AG04450 (cell line): ENCODE measurements around the gene CHN1. TPM values are rescaled to one million over a fixed set of nuclear protein-coding genes. Genes with fewer than 3 reads are reported as not detected.

Experiments
- CTCF ChIA-PET: fragments of 300-600, 350-600 bp; formaldehyde crosslinking; extraction: SDS; loops from one replicate; lab custom pipeline; 2022; ENCODE audit warnings: antibody characterized with exemption, inconsistent platforms; lab: Charles Lee
- POLR2A ChIA-PET: fragments of 350-600 bp; formaldehyde crosslinking; extraction: SDS; loops from one replicate; lab custom pipeline; 2021; ENCODE audit warnings: antibody characterized with exemption, inconsistent platforms; lab: Yijun Ruan, JAX
- DNase-seq: peaks from one replicate; pipeline ENCODE4 v3.0.0-alpha.2; 2011; ENCODE audit warnings: low read depth, low spot score
- H3K27ac ChIP-seq: one replicate; pipeline ENCODE4 v1.5.1; 2012; ENCODE audit warnings: low read depth, low read length, control low read depth
- H3K27me3 ChIP-seq: one replicate; pipeline ENCODE4 v1.6.0; 2012; ENCODE audit warnings: low read length; ENCODE audit not compliant: control insufficient read depth, insufficient read depth
- H3K4me3 ChIP-seq: 2 replicates; pipeline ENCODE4 v1.5.1; 2011; ENCODE audit warnings: mild to moderate bottlenecking, low read depth, low read length, control low read depth
- H3K9me3 ChIP-seq: 2 replicates; pipeline ENCODE4 v1.5.1; 2012; ENCODE audit warnings: low read length; ENCODE audit not compliant: control insufficient read depth, insufficient read depth
- CTCF ChIP-seq: IDR thresholded peaks from 2 replicates; pipeline ENCODE4 v1.5.1; 2011; ENCODE audit warnings: low read depth, low read length, control low read depth, inconsistent platforms
- polyA plus RNA-seq: library from polyadenylated mRNA; depleted of rRNA; stranded (reverse); fragments of >200 nt; gene quantifications from 2 replicates; pipeline ENCODE4 v1.2.3, GENCODE V29; 2011

CHN1 gene
- polyA plus RNA-seq, 1 experiment = 258 TPM

DNA sequence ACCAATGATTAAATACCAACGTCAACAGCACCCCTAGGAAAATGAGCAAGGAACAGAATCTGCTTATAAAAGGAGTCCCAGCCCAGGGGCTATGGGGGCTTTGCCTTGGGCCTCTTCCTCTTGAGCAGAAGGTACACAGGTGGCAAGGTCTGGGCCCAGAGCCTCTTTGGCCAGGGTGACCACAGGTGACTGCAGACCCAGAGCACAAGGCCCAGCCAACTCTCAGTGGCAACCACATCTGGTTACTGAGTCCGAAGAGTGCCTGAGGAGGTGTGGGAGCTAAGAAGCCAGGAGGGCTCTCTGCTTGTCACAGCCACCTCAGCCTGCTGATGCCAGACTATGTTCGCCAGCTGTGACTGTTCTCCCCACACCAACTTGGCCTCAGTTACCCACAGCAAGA lies 34.3 kb upstream of the CHN1 start:
- Histone ChIP-seq H3K27me3 (no peaks in the 10 kb centered on the region), H3K9me3 (no peaks in the 10 kb centered on the region), H3K27ac (no peak overlapping the region), H3K4me3 (no peak overlapping the region)
- POLR2A ChIA-PET = interaction anchor here (0.7 kb wide), 1 partner anchor 327 kb away, joined by 4 read pairs; no protein-coding TSS in a partner anchor
- TF ChIP-seq CTCF = no peak
- no peak for DNase-seq
- CTCF ChIA-PET = interaction anchor here (0.9 to 1.0 kb wide), 2 partner anchors 9 to 340 kb away, joined by 3 to 4 read pairs; no protein-coding TSS in a partner anchor

DNA sequence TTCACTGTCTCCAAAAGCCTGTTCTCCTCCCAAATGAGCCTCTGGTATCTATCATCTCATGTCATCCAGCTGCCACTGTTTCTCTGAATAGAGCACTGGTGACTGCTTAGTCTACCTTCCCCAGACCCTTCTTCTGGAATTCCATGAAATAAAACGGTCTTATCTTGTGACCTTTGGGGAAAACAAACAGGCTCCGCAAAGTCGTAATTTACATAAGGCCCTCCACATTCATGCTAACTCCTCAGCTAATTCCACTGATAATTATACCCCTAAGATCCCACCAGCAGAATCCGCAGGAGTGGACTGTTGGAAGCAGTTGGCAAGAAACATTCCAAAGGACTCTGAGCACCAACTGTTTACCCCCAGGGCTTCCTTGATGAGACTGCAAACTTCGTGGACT lies 33.9 kb upstream of the CHN1 start:
- CTCF ChIA-PET = interaction anchor here (0.6 to 0.9 kb wide), 2 partner anchors 165 to 339 kb away, joined by 3 to 4 read pairs; no protein-coding TSS in a partner anchor
- POLR2A ChIA-PET = no interaction called here

GRCh38 chr2:175037941-175038340 lies 32.8 kb upstream of the CHN1 start:
- CTCF ChIA-PET = interaction anchor here (0.6 to 1.2 kb wide), 4 partner anchors 52 to 1060 kb away, joined by 3 to 7 read pairs (median 4); no protein-coding TSS in a partner anchor
- POLR2A ChIA-PET = no interaction called here
- Histone ChIP-seq H3K27ac (no peak overlapping the region), H3K27me3 (no peaks in the 10 kb centered on the region), H3K9me3 (no peaks in the 10 kb centered on the region), H3K4me3 (no peak overlapping the region)
- DNase-seq = no peak
- no peak for TF ChIP-seq CTCF

More for the DNA sequence above, 33.9 kb upstream of the CHN1 start:
- no peak for TF ChIP-seq CTCF
- no peaks in the 10 kb centered on the region for H3K27me3 ChIP-seq
- H3K4me3 ChIP-seq = no peak overlapping the region
- H3K9me3 ChIP-seq = no peaks in the 10 kb centered on the region
- H3K27ac ChIP-seq = no peak overlapping the region
- no peak for DNase-seq

GRCh38 chr2:175036582-175037018 lies 31.4 kb upstream of the CHN1 start:
- ChIA-PET CTCF (interaction anchor here (0.9 to 1.0 kb wide), 2 partner anchors 77 to 277 kb away, joined by 3 to 4 read pairs; no protein-coding TSS in a partner anchor), POLR2A (no interaction called here)
- no peak for DNase-seq
- H3K27ac ChIP-seq = no peak overlapping the region
- H3K27me3 ChIP-seq = no peaks in the 10 kb centered on the region
- TF ChIP-seq CTCF = peak; percentile 51
- H3K9me3 ChIP-seq = no peaks in the 10 kb centered on the region
- H3K4me3 ChIP-seq = no peak overlapping the region

- Histone ChIP-seq H3K4me3 (no peak overlapping the region), H3K9me3 (no peaks in the 10 kb centered on the region), H3K27ac (no peak overlapping the region), H3K27me3 (no peaks in the 10 kb centered on the region)
- no peak for DNase-seq
- no peak for TF ChIP-seq CTCF
- ChIA-PET CTCF (interaction anchor here (0.7 to 1.1 kb wide), 3 partner anchors 22 to 338 kb away, joined by 3 to 4 read pairs (median 4); no protein-coding TSS in a partner anchor), POLR2A (no interaction called here)
Measured at GRCh38 chr2:175035806-175036205, 30.6 kb upstream of the CHN1 start.
